Smooth muscle cell (in vitro differentiated cells): Measurements from ENCODE around the gene SFSWAP. TPM values are rescaled to one million over a fixed set of nuclear protein-coding genes. Genes with fewer than 3 reads are reported as not detected.

Experiments
- DNase-seq: peaks from one replicate; lab custom pipeline; 2025; ENCODE audit not compliant: unreplicated experiment; lab: John Stamatoyannopoulos, UW
- H2AFZ ChIP-seq: fragments of 200-600 bp; sonication (generic); 2 replicates; pipeline ENCODE4 v1.6.0; 2016; ENCODE audit warnings: antibody characterized with exemption, low read depth, mild to moderate bottlenecking
- H3F3A ChIP-seq: fragments of 200-600 bp; sonication (generic); 2 replicates; pipeline ENCODE4 v1.6.0; 2017; ENCODE audit warnings: antibody characterized with exemption, low read depth
- H3K27ac ChIP-seq: fragments of 200-600 bp; sonication (generic); 2 replicates; pipeline ENCODE4 v1.5.1; 2016; ENCODE audit warnings: low read depth, mild to moderate bottlenecking
- H3K27me3 ChIP-seq: fragments of 200-600 bp; sonication (generic); 2 replicates; pipeline ENCODE4 v1.6.1; 2016; ENCODE audit warnings: low read depth, mild to moderate bottlenecking
- H3K36me3 ChIP-seq: fragments of 200-600 bp; sonication (generic); 2 replicates; pipeline ENCODE4 v1.5.1; 2016; ENCODE audit warnings: low read depth
- H3K4me1 ChIP-seq: fragments of 200-600 bp; sonication (generic); 2 replicates; pipeline ENCODE4 v1.5.1; 2016; ENCODE audit warnings: low read depth
- H3K4me2 ChIP-seq: fragments of 200-600 bp; sonication (generic); 2 replicates; pipeline ENCODE4 v1.6.0; 2016; ENCODE audit warnings: mild to moderate bottlenecking
- H3K4me3 ChIP-seq: fragments of 200-600 bp; sonication (generic); 2 replicates; pipeline ENCODE4 v1.5.1; 2016; ENCODE audit warnings: mild to moderate bottlenecking
- H3K79me2 ChIP-seq: fragments of 200-600 bp; sonication (generic); 2 replicates; pipeline ENCODE4 v1.6.0; 2016; ENCODE audit warnings: low read depth, mild to moderate bottlenecking
- H3K9ac ChIP-seq: fragments of 200-600 bp; sonication (generic); 2 replicates; pipeline ENCODE4 v1.6.0; 2016; ENCODE audit warnings: low read depth
- H3K9me3 ChIP-seq: fragments of 200-600 bp; sonication (generic); replicated peaks from 2 replicates; pipeline ENCODE4 v1.5.1; 2016; ENCODE audit warnings: low read depth
- H4K20me1 ChIP-seq: fragments of 200-600 bp; sonication (generic); 2 replicates; pipeline ENCODE4 v1.6.0; 2016; ENCODE audit warnings: low read depth
- WGBS: methylation state at CpG from one replicate; pipeline ENCODE4 v1.1.7; 2016; ENCODE audit warnings: low lambda C conversion rate; 5-methylcytosine and 5-hydroxymethylcytosine counted together
- polyA plus RNA-seq: library from polyadenylated mRNA; unstranded; fragments of >200 nt; fragmentation: Nextera tagmentation; extraction: Ambion mirVana; gene quantifications from 2 replicates; pipeline ENCODE4 v1.2.1, GENCODE V29; 2016
- total RNA-seq: library from RNA; depleted of rRNA; stranded (reverse); fragments of >200 nt; gene quantifications from 2 replicates; pipeline ENCODE4 v1.2.3, GENCODE V29; 2014
- TF ChIP-seq, protein P1 (sequence below): fragments of 200-600 bp; sonication (generic); IDR thresholded peaks from 2 replicates; pipeline ENCODE4 v1.5.1; 2017; ENCODE audit warnings: borderline replicate concordance, mild to moderate bottlenecking, antibody characterized with exemption; ENCODE audit not compliant: insufficient read depth, poor library complexity, severe bottlenecking

Gene SFSWAP
- total and polyA plus RNA-seq, 2 experiments from 2014 or later = 24.1 to 32.3 TPM

DNA sequence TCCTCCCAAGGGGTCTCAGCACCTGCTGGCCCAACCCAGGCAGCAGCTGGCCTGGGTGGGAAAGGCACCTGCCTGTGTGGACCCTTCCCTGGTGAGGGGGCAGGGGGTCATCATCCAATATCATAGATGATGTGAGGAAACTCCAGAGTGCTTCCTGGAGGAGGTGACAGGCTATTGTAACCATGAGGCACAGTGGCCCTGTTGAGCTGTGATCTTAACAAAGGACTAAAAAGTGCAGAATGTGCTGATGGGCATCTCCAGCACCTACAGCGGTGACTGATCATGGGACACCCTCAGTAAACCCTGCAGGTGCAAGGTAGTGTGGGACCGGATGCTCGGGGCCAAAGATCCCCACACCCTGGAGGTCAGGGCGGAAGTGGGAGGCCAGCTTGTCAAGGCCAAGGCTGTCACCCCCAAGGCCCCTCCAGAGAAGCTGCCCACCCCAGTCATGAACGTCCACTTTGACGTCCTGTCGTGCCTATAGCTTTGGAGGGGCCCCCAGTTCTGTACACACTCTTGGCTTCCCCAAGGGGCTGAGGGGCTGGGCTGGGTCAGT lies 124.8 kb downstream of the SFSWAP start:
- Histone ChIP-seq H4K20me1 (no peaks in the 10 kb centered on the region), H3K9ac (no peak overlapping the region), H3K4me2 (no peak overlapping the region), H3K4me3 (no peak overlapping the region), H3K27ac (no peak overlapping the region), H3K9me3 (no peaks in the 10 kb centered on the region), H3K36me3 (no peaks in the 10 kb centered on the region), H3F3A (no peaks in the 10 kb centered on the region), H3K27me3 (peaks cover 16% of the 10 kb centered on the region), H3K4me1 (no peaks in the 10 kb centered on the region), H2AFZ (no peak overlapping the region), H3K79me2 (no peaks in the 10 kb centered on the region)
- DNase-seq = no peak
- WGBS = 93% methylated on average over 7 of the region's 7 CpGs
- TF ChIP-seq, protein P1, sequence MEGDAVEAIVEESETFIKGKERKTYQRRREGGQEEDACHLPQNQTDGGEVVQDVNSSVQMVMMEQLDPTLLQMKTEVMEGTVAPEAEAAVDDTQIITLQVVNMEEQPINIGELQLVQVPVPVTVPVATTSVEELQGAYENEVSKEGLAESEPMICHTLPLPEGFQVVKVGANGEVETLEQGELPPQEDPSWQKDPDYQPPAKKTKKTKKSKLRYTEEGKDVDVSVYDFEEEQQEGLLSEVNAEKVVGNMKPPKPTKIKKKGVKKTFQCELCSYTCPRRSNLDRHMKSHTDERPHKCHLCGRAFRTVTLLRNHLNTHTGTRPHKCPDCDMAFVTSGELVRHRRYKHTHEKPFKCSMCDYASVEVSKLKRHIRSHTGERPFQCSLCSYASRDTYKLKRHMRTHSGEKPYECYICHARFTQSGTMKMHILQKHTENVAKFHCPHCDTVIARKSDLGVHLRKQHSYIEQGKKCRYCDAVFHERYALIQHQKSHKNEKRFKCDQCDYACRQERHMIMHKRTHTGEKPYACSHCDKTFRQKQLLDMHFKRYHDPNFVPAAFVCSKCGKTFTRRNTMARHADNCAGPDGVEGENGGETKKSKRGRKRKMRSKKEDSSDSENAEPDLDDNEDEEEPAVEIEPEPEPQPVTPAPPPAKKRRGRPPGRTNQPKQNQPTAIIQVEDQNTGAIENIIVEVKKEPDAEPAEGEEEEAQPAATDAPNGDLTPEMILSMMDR = no peak

DNA sequence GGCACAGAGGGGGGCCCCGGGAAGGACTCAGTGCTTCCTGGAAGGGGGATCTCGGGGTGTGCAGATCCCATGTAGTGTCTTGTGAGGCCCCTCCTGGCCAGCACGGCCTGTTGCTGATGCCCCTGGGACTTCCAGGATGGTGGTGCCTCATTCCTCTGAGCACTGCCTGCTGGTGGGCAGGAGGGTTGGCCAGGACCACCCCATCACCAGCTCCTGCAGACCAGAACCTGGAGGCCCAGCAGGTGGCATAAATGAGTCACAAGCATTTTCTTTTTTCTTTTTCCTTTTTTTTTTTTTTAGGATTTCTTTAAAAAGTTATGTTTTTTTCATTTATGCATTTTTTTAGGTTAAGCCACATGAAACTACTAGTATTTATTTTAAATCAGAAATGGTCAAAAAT lies 125.3 kb downstream of the SFSWAP start:
- Histone ChIP-seq H4K20me1 (no peaks in the 10 kb centered on the region), H3K4me2 (no peak overlapping the region), H3K27me3 (peaks cover 11% of the 10 kb centered on the region), H3K4me1 (no peaks in the 10 kb centered on the region), H3K27ac (no peak overlapping the region), H3K4me3 (no peak overlapping the region), H3K36me3 (no peaks in the 10 kb centered on the region), H3K9ac (no peak overlapping the region), H3K9me3 (no peaks in the 10 kb centered on the region), H2AFZ (no peak overlapping the region), H3K79me2 (no peaks in the 10 kb centered on the region), H3F3A (no peaks in the 10 kb centered on the region)
- WGBS = 81% methylated on average over 3 of the region's 3 CpGs
- TF ChIP-seq, protein P1 = peak; percentile 39
- no peak for DNase-seq

DNA sequence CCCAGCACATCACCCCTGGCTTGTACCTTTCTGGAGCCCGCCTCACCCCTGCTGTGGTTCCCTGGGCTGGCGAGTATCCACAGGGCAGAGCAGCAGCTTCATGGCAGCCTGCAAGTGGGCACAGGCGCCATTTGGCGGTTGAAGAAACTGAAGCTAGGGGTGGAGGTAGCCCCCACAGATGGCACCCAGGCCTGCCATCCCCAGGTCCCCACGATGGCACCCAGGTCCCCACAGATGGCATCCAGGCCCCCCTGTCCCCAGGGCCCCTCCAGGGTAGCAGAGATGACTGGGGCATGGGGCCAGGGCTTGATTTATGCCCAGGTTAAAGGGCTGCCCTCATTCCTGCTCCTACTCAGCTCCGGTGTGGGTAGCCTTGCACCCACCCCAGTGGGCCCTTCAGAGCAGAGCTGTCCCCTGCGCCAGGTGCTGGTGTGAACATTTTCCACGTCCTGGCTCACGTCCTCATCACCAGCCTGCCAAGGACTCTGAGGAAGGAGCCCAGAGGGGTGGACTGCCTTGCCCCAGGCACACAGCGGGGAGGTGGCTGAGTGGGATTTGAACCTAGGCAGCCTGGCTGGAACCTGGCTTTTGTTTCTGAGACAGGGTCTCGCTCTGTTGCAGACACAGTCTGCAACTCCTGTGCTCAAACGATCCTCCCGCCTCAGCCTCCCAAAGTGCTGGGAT lies 126.0 kb downstream of the SFSWAP start:
- Histone ChIP-seq H3K36me3 (no peaks in the 10 kb centered on the region), H3K4me3 (no peak overlapping the region), H4K20me1 (no peaks in the 10 kb centered on the region), H3K9me3 (no peaks in the 10 kb centered on the region), H3K79me2 (no peaks in the 10 kb centered on the region), H3K9ac (no peak overlapping the region), H3K4me1 (no peaks in the 10 kb centered on the region), H3K27ac (no peak overlapping the region), H3K27me3 (peaks cover 7% of the 10 kb centered on the region), H2AFZ (no peak overlapping the region), H3K4me2 (no peak overlapping the region), H3F3A (no peaks in the 10 kb centered on the region)
- WGBS = 87% methylated on average over 13 of the region's 13 CpGs
- TF ChIP-seq, protein P1 = no peak
- no peak for DNase-seq
